RKO (cell line): Measurements from ENCODE around the gene DCTN2.
"Not testable (repeated sequence)": the region's sequence is repeated elsewhere in the genome, so short reads cannot be mapped to it uniquely, and the experiment has no call there.

Source experiments
- DNase-seq: peaks from one replicate; pipeline ENCODE4 v3.0.0-alpha.2; 2016; ENCODE audit warnings: low spot score

DCTN2 gene

GRCh38 chr12:57576613-57577160, 29.7 kb upstream of the DCTN2 start:
- DNase-seq = no peak

GRCh38 chr12:57575771-57576612, 29.0 kb upstream of the DCTN2 start:
- no peak for DNase-seq

- no peak for DNase-seq
These were observed 27.8 kb upstream of the DCTN2 start for GRCh38 chr12:57574795-57575194.

DNA sequence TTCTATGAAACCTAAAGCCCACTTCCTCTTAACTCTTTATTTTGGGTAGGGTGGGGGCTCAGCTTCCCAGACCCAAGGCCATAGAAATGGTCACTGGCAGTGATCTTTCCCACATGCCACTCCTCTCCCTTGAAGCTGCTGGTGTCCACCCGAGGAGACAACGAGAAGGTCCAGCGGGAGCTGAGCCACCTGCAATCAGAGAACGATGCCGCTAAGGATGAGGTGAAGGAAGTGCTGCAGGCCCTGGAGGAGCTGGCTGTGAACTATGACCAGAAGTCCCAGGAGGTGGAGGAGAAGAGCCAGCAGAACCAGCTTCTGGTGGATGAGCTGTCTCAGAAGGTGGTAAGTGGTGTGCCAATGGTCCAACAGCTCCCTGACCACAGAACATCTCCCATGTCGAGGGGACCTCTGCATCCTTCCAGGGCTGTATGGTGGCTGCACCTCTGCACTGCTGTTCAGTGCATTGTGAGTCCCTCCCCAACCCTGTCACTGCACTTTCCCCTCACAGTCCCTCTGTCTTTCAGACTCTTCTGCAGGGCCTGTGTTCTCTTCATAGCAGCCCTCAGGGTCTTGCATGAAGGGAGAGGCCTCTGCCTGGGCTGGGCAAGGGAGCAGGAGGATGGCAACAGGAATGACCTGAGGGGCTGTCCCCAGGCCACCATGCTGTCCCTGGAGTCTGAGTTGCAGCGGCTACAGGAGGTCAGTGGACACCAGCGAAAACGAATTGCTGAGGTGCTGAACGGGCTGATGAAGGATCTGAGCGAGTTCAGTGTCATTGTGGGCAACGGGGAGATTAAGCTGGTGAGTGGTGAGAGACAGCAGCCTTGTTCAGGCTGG, 25.2 kb upstream of the DCTN2 start:
- DNase-seq = no peak

DNA sequence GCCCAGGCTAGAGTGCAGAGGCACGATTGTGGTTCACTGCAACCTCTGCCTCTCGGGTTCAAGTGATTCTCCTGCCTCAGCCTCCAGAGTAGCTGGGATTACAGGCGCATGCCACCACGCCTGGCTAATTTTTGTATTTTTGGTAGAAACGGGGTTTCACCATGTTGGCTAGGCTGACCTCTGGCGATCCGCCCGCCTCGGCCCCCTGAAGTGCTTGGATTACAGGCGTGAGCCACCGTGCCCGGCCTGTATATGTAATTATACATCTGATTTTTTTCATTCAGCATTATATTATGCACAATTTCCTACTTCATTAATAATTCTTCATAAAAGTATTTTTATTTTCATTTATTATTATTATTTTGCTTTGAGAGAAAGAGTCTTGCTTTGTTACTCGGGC, 23.4 kb upstream of the DCTN2 start:
- not testable (repeated sequence) for DNase-seq

DNA sequence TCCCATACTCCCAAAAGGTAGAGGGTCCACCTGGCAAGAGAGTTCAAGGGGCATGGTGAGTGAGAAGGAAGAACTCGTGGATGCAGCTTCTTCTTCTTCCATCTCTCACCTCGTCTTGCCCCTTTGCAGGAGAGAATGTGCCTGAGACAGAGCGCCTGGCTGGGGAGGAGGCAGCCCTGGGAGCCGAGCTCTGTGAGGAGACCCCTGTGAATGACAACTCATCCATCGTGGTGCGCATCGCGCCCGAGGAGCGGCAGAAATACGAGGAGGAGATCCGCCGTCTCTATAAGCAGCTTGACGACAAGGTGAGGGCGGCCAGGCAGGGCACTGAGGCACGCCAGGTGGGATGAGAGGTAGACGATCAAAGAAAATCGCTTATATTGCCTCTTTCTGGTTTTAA, 22.9 kb upstream of the DCTN2 start:
- DNase-seq = no peak

DNA sequence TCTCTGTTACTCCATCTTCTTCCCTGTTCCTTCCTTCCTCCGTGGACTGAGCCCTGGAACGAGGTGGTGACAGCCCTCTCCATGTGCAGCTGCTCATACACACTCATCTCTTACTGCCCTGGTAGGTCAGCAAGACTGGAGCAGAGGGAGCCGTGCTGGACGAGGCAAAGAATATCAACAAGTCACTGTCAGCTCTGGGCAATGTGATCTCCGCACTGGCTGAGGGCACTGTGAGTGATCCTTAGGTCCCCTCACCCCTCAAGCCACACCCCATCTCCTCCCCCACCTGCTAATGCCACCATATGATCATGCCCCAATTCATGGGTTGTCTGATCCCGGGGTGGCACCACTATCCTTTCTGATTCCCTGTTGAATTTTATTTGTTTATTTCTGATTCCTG, 21.8 kb upstream of the DCTN2 start:
- no peak for DNase-seq

DNA sequence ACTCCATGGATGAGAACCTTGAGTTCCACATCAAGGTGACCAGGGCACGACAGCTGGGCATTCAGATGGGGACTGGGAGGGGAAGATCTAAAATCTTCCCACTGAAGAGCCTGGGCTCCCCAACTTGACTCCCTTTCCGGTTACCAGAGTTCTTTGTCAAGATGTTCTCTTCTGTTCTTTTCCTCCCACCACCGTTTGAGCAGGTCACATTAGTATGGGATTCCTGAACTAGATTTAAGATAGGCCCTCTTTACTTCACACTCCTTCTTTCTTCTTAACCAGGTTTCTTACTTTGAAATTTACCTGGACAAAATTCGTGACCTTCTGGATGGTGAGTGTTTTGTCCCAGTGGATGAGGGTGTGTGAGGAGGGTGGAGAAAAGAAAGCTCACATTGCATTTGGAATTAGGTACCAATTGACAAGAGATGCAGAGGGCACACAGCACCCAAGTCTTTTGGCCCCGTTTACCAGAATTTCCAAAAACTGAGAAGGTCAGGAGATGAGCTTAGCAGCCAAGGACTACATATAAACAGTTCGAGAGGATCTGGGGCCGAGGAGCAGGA, 17.3 kb upstream of the DCTN2 start:
- DNase-seq = no peak

DNA sequence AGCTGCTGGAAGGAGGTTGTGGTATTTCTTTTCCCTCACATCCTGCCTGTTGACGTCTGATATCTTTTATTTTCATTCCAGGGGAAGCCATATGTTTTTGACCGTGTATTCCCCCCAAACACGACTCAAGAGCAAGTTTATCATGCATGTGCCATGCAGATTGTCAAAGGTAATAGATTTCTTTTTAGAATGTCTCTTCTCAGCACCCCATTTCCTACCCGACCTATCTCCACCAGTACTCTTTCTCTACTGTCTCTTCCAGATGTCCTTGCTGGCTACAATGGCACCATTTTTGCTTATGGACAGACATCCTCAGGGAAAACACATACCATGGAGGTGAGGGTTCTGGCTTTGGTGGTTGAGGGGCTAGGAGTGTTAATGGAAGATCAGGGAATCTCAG, 16.4 kb upstream of the DCTN2 start:
- DNase-seq = no peak

DNA sequence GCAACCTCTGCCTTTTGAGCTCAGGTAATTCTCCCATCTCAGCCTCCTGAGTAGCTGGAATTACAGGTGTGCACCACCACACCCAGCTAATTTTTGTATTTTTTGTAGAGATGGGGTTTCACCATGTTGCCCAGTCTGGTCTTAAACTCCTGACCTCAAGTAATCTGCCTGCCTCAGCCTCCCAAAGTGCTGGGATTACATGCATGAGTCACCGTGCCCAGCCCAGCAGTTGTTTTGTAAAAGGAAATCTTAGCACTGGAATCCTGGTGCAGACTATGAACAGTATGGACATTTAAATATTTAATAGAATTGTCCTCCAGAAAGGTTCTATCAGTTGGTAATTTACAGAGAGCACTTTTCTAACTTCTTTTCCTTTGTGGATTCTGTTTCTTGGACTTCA, 14.1 kb upstream of the DCTN2 start:
- DNase-seq = not testable (repeated sequence)

- no peak for DNase-seq
These were observed 13.5 kb upstream of the DCTN2 start for GRCh38 chr12:57560516-57560915.

DNA sequence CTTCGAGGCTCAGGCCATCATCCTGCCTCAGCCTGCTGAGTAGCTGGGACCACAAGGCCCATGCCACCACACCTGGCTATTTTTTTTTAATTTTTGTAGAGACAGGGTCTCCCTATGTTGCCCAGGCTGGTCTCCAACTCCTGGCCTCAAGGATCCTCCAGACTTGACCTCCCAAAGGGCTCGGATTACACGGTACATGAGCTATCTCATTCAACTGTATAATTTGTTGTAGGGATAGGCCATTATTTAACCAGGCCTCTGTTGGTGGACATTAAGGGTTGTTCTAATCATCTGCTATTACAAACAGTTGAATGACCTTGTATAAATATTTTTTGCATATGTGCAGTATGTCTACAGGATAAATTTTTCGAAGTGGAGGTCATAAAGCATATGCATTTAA, 11.9 kb upstream of the DCTN2 start:
- DNase-seq = no peak

- DNase-seq = no peak
These were observed 7.9 kb upstream of the DCTN2 start for GRCh38 chr12:57554897-57555296.

DNA sequence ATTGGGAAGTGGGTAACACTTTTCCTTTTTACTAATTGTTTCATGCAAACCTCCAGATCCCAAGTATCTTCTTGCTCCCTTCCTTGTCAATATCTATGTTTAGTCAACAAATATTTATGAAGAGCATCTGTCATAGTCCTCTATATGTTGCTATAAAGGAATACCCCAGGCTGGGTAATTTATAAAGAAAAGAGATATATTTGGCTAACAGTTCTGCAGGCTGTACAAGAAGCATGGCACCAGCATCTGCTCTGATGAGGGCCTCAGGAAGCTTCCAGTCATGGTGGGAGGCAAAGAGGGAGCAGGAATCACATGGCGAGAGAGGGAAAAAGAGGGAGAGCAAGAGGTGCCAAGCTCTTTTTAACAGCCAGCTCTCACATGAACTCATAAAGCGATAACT, 7.5 kb upstream of the DCTN2 start:
- no peak for DNase-seq

DNA sequence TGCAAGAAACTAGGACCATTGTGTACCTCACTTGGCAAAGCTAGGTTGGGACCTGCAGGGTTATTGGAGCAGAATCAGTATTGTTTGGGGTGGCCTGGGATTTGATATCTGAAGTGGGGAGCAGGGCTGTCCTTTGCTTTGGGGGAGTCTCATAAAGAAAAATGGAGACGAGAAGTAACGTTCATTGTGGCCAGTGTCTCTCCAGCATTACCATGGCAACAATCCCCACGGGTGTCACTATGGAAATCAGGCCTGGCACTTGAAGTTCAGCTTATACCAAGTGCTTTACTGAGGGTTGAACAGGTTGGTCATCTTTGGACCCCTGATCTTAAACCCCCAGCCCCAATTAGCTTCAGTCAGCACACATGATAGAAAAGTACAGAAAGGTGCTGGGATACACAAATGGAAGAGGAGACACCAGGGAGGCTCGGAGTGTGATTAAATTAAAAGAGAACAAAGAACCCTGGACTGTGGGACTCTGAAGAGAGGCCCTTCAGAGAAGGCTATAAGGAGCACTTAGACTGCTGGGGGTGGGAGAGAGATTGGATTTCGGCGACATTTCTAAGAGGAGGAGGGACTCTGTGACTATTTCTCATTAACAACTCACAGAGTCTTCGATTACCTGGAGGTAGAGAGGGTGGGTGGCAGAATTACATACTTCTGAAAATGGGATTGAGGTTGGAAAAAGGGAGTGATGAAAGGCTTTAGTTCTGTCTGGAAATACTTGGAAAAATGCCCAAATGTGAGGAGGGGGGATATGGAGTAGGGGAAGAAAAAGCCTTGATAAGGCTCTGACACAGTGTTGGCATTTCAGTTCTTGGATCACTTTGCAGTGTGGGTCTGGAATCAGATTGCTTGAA, 6.6 kb upstream of the DCTN2 start:
- DNase-seq = no peak

DNA sequence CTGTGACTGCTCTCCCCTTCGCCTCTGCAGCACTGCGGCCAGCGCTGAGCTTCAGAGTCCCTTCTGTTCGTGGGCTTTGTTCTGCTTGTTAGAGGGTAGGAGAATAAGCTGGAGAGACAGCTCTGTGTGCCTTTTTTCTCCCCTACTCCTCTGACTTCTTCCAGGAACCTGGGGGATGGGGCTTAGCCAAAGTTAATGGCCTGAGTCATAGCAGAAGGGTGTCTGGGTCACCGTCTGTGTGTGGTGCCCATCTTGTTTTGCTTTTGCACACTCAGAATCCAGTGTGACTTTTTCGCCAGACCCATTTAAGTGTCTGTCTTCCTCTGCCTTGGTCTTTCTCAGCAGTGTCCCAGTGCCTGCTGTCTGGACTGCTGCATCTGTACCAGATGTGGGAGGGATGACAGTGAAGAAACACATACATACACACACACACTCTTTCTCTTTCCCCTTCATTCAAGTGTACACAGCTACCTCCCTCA, 5.9 kb upstream of the DCTN2 start:
- no peak for DNase-seq

DNA sequence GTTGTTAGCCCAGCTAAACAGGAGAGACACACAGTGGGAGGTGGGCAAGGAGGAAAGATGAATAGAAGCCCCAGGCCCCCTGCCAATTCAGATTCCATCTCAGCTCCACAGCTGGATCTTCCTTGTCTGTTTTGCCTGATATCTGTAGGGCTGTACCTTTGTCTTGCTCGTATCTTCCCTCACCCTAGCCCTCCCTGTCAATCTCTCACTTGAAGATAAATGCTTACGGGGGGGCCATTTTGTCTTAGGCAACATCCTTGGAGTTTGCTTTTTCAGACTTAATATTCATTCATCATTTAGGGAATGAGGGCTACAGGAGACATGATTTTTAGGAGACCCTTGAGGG, 5.3 kb upstream of the DCTN2 start:
- no peak for DNase-seq

DNA sequence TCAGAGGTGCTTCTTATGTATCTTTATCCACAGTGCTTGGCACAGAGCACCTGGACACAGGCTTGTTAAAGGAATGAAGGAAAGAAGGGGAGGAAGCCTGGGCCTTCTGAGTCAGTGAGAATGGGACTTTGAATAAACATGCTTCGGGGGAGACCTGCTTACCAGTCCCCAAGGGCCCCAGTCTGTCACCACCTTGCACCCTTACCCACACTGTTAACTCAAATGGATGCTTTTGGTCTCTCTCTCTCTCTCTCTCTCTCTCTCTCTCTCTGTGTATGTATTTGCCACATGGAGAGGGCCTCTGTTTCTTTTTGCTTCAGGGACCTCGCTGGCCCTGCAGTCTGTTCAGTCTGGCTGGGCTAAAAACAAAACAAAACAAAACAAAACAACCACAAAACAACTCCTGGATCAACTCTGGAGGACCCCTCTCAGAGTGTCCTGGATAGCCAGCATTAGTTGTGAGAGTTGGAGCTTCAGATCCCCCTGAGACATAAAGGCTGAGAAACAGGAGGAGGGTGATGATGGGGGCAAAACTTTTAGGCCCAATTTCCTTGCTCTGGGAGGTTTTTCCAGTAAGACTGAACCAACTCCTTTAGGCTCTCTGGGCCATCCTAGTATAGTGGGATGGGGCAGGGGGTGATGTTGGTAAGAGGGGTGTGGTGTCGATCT, 4.8 kb upstream of the DCTN2 start:
- DNase-seq = no peak

GRCh38 chr12:57550641-57551549, 3.9 kb upstream of the DCTN2 start:
- DNase-seq = no peak
